ENCODE measurements around the gene CDC42BPB.

Gene CDC42BPB

DNA sequence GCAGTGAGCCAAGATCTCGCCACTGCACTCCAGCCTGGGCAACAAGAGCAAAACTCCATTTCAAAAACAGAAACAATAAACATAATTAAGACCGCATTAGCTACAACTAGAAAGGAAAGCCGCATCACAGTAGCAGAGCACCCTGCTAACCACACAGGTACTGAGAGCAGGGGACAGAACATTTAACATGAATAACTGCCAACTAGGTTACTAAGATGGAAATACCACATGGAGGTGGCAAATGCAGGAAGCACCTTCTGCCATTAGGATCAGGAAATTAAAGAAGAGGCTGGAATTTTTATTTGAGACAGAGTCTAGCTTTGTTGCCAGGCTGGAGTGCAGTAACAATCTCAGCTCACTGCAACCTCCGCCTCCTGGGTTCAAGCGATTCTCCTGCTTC lies 41.9 kb downstream of the CDC42BPB start:
- no peak for DNase-seq

DNA sequence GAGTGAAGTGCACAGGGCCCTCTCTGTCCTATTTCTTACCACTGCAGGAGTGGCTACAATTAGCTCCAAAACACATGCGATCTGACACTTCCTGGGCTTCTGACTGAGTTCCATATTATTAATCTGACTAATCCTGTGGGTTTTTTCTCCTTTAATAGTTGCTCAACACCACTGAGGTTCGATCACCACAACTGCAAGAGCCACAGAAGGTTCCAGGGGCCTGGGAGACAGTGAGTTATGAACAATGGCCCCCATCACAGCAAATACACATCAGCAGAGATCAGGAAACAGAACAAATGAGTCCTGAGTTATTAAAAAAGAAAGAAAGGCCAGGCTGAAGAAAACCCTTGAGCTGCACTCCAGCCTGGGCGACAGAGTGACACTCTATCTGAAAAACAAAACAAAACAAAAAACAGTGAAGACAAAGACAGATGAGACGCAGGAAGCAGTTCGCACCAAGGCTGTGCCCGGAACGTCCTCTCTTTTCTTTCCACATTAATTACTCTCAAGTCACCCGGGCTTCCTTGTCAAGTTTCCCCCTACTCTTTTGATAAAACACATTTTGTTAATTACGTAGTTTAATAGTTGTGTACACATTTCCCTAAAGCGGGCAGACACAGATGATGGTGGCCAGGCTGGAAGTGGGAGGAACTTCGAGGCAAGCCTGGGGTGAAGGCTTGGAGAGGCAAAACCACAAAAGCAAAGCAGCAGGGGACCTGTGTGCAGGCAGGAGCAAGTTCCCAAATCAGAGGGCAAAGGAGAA lies 42.7 kb downstream of the CDC42BPB start:
- DNase-seq = peak; percentile 57

DNA sequence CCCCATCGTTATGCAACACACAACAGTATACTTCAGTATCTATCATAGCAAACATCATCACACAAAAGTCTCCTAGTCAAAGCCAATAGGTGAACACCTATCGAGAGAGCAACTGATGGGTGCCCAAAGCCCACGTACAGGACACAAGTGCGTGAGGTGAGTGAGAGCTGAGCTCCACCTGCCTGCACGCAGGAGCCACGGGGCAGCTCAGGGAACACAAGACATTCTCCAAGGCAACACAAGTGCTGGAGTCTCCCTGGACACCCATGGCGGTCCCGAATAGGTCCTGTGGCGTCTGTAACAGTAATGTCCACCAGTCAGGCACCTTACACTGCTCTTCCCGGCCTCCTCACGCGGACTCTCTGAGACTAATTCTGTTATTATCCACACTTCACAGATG lies 44.3 kb downstream of the CDC42BPB start:
- DNase-seq = no peak

DNA sequence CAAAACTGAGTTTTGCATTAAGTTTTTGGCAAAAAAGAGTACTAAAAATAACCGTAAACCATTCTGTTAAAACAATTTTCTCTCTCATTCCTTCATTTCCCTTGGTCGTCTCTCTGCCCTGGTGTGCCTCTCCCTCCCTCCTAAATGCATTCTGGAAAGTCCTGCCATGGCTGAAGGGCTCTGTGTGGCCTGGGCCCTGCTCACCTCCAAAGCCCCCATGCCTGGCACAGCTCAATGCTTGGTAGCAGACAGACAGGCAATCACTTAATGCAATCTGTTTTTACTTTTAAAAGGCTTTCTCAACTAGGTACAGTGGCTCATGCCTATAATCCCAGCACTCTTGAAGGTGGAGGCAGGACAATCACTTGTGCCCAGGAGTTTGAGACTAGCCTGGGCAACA lies 47.8 kb downstream of the CDC42BPB start:
- no peak for DNase-seq

DNA sequence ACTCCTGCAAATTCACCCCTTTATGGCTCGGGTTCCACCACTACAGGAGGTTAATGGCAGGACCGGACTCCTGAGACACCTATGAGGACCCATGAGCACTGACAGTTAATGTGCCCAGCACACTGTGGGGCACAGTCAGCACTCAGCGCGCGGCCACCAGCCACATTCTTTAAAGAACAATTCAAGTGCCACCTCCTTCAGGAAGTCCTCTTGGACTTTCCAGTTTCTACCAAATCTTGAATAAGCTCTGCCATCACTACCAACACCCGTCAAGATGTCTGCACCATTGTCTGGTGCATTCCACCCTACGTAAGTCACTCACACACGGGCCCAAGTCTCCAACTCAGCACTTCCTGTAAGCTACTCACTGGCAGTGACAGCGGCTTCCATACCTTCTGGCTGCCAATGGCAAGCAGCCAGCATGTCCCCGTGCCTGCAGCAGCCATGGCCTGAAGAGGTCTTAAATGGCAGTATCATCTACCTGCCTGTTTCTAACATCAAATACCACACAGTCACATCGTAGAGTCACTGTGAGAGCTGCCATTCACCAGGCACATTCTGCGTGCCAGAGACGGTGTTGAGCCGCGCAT lies 48.5 kb downstream of the CDC42BPB start:
- peak; percentile 25 for DNase-seq

DNA sequence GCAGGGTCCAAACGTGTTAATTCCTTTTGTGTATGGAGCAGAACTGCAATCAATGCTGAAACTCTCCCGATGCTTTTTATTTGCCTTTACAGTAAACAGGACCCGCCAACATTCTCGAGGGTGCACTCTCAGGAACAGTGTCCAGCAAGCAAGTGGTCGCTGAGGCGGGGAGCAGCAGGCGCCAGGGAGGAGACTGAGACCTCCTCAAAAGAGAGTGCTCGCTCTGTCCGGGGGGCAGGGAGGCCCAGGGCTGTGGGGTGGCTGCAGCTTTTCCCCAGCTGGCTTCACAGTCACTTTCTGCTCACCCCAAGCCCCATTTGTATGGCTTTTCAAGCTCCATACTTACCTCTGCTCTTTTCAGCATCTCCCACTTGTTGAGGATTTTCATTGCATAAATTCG lies 49.2 kb downstream of the CDC42BPB start:
- DNase-seq = no peak

DNA sequence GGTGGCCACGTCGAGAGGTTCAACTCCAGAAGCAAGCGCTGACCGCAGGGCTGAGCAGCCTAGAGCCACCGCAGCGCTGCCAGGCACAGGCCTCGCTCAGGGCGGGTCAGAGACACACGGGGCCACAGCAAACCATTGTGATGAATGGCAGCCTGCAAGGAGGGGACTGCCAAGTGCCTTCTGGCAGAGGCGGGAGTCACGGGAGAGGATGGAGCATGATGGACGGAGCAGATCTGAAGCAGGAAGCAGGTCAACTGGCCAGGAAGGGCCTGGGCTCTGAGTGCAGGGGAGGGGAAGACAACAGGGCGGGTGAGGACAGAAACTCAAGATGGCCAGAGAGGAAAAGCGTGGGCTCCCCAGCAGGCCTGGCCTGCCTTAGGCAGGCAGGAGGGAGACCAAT lies 49.8 kb downstream of the CDC42BPB start:
- no peak for DNase-seq

DNA sequence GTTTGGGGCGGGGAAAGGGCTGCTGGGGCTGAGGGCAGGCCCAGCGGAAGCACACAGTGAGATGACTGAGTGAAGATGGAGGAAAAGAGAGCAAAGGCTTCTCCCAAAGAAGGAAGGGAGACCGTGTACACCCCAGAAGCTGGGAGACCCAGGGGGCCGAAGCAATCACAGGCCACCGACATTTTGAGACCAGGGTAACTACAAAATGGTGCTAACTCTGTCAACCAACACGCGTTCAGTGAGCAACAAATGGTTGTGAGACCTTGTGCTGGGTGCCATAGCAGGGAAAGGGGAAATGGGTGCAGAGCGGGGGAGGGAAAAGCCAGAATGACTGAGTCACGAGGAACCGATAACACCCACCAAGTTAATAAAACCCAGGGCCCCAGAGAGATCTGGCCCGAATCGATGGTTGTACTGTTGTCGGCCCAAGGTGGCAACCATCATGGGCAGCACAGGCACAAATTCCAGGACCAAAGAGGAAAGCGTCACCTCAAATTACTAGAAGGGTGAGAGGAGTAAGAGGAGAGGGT lies 50.3 kb downstream of the CDC42BPB start:
- no peak for DNase-seq

DNA sequence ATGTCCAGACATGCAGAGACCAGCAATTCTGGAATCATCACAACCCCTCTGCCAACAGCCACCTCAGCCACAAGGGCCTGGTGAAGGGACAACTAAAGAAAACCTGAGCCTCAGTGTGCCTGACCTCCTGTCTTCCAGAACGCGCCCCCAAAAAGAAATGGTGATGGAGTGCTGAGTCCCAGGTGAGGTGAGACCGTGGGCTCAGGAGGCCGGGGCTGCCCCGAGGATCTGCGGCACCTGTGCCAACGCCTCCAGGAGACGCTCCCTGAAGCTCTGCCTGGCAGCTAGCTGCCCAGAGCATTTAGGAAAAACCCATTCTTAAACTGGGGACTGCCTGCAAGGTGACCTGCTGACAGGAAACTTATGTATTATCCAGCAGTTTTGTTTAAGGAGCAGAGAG lies 51.2 kb downstream of the CDC42BPB start:
- DNase-seq = no peak

DNA sequence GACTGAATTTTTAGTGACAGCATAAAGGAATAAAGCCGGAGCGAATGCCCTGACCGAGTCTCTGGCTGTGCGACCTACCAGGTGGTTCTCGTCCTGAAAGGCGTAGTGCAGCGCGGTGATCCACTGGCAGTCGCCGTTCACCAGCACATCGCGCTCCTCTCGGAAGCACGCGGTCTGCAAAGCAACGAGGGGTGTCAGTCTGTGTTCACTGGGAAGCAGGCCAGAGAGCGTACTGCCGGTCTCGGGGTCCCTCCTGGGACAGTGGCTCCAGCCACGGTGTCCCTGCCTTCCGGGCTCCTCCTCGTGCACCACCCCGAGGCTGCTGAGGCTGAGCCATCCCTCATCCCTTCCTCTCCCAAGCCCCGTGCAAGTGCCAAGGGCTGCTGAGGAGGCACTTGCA lies 53.5 kb downstream of the CDC42BPB start:
- DNase-seq = no peak

DNA sequence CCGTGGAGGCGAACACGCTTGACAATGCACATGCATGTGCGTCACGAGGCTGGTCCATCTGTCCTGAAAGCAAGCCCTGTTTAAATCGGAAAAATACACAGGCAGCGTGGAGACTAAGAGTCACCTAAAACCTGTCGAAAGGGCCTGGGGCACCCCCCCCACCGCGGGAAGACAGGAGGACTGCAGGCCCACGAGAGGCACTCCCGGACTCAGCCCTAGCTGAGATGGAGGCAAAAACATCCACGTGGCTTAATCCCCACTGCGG lies 54.1 kb downstream of the CDC42BPB start:
- DNase-seq = no peak

DNA sequence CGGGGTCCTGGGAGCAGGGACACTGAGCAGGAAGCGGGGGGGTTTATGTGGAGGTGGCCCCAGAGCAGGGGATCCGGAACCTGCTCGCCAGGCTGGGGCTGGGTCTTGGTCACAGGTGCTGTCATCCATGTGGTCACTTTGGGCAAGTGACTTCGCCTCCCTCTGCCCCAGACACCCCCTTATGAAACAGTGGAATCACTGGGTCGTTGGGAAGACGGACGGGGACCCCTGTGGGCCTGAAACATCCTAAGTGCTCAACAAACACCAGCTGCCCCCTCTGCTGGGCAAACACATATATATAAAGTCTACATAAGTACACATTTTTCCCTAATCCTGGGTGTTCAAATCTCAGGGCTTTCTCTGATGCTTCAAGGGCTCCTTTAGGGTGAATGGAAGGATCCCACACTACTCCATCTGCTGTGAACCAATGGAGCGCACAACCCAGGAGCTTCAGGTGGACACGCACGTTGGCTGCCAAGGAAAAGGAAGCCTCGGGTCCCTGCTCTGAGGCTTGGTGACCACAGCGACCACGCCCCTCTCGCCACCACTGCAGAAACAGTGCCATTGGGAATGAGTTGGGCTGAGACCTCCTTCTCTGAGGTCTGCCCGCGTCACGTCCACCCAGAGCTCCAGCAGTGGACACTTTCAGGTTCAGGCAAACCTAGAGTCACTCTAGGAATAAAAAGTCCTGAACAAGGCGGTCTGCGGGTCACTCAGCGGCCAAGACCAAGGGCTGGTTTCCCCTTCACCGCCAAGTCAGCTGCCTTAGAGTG lies 54.6 kb downstream of the CDC42BPB start:
- DNase-seq = peak; percentile 44

DNA sequence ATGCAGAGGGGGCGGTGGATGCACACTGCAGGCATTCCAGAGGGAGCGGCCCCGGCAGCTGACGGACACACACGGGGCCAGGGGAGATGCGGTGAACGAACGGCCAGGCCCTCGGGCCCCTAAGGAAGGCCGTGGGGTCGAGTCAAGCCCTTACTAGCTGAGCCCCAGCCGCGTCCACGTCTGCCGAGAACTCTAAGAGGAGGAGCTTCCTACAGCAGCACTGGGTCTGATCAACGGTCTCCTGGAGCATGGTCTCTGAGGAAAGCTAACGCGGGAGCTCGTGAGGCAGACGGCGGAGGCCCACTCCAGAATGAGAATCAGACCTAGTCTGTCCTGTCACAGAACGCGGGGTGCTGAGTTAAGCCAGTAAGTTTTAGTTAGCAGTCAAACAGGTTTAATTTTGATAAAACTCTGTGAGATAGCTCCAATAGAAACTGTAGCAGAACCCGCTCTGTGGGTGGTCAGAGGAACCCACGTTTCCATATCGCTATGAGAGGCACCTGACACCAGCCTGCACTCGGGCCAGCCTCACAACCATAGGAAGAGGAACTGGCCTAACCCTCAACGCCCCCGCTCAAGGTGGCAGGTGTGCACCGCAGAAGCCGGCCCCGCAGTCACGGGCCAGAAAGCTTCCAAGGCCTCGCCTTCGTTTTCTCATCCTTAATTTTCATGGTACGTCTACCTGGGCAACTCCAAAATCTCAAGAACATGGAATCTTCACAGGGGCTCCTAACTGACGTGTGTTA lies 55.5 kb downstream of the CDC42BPB start:
- DNase-seq = no peak

DNA sequence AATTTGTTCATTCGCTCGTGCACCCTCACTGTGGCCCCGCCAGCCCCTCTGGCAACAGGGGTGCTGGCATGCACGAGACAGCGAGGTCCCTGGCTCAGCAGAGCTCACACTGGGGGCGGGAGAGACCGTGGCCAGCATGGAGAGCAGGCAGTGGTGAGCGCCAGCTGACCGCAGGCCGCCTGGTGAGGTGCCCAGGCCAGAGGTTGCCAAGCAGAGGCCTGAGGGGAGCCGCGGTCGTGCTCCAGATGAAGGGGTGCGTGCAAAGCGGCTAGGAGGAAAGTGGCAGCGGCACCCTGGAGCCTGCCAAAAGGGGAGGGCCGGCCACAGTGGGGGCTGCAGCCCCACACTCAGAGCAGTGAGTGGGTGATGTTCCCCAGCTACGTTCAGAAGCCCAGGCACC lies 56.1 kb downstream of the CDC42BPB start:
- DNase-seq = no peak

DNA sequence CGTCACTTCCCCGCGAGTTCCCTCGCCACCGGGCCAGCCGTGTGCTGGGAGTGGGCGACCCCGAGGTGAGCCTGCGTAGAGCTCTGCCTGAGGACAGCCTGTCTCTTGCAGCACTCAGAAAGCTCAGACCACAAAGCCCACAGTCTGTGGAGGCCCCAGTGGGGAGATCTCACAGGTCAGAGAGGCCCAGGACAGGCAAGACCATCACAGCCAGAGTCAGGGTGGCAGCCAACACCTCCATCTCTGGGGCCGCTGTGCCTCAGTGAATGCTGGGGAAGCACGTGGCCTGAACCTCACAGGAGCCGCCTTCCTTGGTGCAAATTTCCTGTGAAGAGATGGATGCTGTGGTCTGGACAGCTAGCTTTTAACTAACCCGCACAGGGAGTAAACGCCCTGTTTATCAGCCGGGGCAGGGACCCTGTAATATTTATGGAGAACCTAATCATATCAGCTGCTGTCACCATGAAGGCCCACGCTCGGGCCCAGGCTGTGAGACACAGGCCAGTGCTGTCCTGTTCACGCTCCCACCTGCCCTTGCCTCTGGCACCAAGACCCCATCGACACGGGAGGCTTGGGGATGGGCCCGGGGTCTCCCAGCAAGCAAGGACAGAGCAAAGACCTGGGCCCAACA lies 56.9 kb downstream of the CDC42BPB start:
- DNase-seq = peak; percentile 85

DNA sequence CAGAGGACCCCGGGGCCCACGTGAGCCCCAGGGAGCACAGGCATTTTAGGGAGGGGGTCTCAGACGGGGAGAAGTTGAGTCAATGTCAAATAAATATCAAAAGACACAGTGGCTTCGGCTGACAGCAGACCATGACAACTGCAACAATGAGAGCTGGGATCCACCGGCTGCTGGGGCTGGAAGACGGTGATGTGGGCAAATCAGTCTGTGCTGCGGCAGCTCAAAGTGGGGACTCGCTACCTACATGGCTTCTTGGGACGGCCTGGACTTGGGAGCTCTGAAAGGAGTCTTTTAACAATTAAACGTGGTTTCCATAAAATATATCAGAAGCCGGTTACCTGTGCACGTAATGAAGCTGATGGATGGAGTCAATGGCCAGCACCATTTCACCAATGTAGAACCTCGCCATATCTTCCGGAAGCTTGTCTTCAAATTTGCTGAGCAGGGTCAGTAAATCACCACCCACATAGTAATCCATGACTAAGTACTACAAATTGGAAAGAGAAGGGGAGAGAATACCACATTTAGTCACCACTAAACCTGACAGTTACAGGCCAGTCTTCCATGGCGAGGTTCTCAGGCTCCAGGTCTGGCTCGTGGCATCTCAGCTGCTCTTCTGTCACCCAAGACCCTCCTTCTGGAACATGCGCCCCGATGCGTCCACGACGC lies 58.0 kb downstream of the CDC42BPB start:
- DNase-seq = no peak

DNA sequence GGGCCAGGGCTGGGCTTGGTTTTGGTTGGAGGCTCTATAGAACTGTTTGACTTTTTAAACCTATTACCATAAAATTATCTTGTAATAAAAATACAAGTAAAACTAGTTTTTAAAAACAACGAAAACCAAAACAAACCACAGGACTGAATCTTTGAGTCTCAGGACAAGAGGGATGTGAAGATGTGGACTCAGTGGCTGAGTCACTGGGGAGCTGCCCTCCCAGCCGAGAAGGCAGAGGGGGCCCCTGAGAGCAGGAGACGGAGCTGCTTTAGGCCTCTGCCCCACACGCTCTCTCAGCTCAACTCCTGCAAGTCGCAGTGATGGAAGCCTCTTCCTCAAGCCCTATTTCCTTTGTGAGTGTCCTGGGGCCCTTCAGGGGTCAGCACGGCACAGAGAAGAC lies 59.0 kb downstream of the CDC42BPB start:
- no peak for DNase-seq

DNA sequence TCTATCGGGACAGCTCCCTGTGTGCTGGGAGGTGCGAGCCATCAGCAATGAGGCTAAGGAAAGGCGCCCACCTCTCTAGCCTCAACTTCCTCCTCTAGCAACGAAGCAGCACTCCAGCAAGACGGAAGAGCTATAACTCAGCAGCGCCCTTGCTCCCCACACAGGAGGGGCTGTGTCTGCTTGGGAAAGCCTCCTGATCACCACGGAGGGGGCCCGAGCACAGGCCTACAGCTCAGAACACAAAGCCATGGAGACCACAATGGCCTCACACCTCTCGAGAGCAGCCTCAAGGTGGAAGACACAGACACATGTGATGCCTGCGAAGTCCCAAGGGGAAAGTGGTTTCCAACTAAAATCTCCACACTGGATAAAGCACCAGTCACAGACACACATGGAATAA lies 60.4 kb downstream of the CDC42BPB start:
- DNase-seq = no peak

DNA sequence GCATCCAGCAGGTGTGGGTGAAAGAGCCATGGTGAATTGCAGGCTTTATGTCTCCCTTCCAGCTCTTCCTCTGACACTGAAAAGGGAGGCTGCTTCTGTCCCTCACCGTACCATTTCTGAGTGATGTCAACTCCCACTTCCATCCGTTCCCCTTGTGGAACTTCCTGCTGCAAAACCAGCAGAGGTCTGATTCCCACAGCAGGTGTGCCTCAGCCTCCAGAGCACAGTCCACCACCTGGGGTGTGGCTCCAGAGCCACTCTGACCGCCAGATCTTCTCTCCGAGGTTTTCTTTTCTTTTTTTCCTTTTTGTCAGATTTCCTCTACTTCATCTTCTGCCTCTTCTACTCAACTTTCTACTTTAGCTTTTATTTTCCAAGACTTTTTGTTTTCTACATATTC lies 62.7 kb downstream of the CDC42BPB start:
- no peak for DNase-seq

DNA sequence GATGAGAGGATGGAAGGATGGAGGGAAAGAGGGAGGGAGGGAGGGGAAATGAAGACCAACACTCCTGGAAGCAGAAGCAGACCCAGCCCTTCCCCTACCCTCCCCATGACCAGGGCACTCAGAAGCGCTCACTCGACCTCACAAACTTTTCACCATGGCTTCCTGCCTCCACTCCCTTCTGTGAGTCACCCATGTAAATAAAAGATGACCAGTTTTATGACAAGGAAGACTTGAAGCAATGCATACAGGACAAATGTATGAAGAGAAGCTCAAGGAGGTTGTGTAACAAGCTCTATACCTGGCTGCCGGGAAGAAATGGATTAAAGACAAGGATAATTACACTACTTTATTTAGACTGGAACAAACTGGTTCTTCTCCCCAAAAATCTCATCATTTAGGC lies 63.8 kb downstream of the CDC42BPB start:
- no peak for DNase-seq

DNA sequence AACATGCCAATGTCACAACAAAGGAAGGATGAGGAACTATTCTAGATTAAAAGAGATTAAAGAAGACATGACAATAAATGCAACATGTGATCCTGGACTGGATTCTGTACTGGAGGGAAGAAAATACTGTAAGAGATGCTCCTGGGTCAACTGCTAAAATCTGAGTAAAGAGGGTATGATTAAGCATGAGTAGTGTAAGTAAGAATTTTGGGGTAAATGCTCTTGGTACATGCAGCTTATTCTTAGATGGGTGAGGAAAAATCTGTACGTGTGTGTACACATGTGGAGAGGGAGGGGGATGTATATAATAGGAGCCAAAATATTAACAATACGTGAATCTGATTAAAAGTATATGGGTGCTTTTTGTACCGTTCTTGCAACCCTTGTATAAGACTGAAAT lies 66.0 kb downstream of the CDC42BPB start:
- DNase-seq = no peak

DNA sequence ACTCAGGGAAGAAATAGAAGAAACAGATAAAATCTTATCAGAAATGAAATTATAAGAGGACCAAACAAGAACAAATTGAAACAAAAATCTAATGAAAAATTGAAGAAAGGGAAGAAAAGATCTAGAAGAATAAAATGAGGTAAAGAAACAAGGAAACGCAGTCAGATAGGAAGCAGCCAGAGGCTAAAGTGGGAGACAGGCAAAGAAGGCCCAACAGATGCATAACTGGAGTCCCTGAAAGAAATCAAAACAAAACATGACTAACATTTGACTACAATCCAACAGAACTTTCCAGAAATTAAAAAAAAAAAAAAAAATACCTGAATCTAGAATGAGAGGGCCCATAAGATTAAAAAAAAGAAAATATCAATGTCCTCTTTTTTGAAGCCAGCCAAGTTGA lies 69.3 kb downstream of the CDC42BPB start:
- DNase-seq = no peak

All from hematopoietic multipotent progenitor cell treated with erythropoietin and hydrocortisone succinate and interleukin-3 and kit ligand, for 4 days (in vitro differentiated cells).